Measurements from ENCODE around the gene C20orf202. TPM values are rescaled to one million over a fixed set of nuclear protein-coding genes. Genes with fewer than 3 reads are reported as not detected.

The C20orf202 gene
- total RNA-seq, 1 donor from 2014 or later = not detected

DNA sequence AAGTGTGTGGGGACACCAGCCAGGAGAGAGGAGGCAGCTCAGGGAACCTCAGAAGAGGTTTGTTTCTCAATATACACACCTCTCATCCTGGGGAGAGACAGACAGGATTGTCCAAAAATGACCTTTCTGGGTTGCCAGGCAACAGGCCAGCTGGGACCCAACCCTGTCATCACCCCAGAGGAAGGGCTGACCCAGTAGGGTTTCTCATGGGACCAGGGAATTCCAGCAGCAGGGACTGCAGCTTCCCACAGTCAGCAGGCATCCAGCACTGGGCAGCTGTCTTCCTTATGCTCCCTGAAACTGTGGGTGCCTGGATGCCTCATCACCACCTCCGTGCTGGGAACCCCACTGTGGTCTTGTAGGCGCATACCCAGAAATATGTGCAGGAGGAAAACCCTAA lies 1.3 kb downstream of the C20orf202 start:
- H3K27ac Mint-ChIP-seq = no peak overlapping the region
- POLR2A ChIA-PET = no interaction called here
- ATAC-seq (ENCODE audit: low read depth) (no peak), DNase-seq (no peak)
- intact Hi-C loops (cut with micrococcal nuclease) = no loop called here
- H3K36me3 Mint-ChIP-seq (ENCODE audit: low read depth) = no peaks in the 10 kb centered on the region
- H3K27me3 Mint-ChIP-seq = peaks cover 12% of the 10 kb centered on the region
- H3K9me3 Mint-ChIP-seq = no peaks in the 10 kb centered on the region
- TF ChIP-seq CTCF (IDR thresholded peaks at IDR 0.05) = no peak
- no peaks in the 10 kb centered on the region for H3K4me1 Mint-ChIP-seq
- no peak overlapping the region for H3K4me3 Mint-ChIP-seq
- CTCF ChIA-PET = no interaction called here

GRCh38 chr20:1205802-1206201 lies 2.5 kb downstream of the C20orf202 start:
- ChIA-PET CTCF (no interaction called here), POLR2A (no interaction called here)
- Mint-ChIP-seq H3K27ac (no peak overlapping the region), H3K4me1 (no peaks in the 10 kb centered on the region), H3K9me3 (no peaks in the 10 kb centered on the region), H3K27me3 (peaks cover 12% of the 10 kb centered on the region), H3K36me3 (ENCODE audit: low read depth) (no peaks in the 10 kb centered on the region), H3K4me3 (no peak overlapping the region)
- no peak for TF ChIP-seq CTCF (IDR thresholded peaks at IDR 0.05)
- no peak for DNase-seq
- intact Hi-C loops (cut with micrococcal nuclease) = no loop called here
- ATAC-seq (ENCODE audit: low read depth) = no peak

DNA sequence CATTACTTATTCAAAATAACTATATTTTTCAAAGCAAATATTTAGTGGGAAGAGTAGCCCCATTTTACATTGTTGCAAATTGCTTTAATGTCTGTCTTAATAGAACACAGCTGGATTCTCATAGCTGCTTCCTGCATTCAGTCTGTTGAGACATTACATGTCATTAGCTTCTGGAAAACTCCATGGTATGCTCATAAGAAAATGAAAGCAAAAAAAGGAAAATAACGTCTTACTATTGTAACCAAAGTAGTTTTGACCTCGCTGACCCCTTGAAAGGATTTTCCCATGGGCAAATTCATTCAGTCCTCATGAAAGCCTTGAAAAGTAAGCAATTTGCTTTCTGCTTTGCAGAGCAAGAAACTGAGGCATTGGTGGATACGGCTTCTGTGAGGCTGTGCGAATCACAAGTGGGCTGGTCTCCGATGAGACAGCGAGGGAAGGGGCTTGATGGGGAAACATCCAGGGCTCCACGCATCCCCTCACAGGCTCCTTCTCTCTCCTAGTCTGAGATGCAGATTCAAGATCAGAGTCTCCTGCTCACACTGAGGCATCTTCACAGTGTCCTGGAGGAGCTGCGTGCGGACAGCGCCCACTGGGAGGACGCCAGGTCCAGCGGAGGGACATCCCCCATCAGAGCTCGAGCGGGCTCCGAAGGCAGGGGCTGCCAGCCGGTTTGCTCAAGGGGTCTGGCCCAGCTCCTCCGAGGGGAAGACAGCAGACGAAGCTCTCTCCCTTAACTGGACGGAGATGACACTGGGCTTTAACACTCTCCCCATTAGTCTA lies 3.3 kb downstream of the C20orf202 start:
- H3K4me3 Mint-ChIP-seq = no peak overlapping the region
- CTCF ChIA-PET = no interaction called here
- ATAC-seq (ENCODE audit: low read depth) (no peak), DNase-seq (no peak)
- H3K9me3 Mint-ChIP-seq = no peaks in the 10 kb centered on the region
- intact Hi-C loops (cut with micrococcal nuclease) = no loop called here
- no peak for TF ChIP-seq CTCF (IDR thresholded peaks at IDR 0.05)
- POLR2A ChIA-PET = no interaction called here
- H3K27me3 Mint-ChIP-seq = peaks cover 12% of the 10 kb centered on the region
- no peaks in the 10 kb centered on the region for H3K36me3 Mint-ChIP-seq (ENCODE audit: low read depth)
- no peak overlapping the region for H3K27ac Mint-ChIP-seq
- no peaks in the 10 kb centered on the region for H3K4me1 Mint-ChIP-seq

- no peak overlapping the region for H3K27ac Mint-ChIP-seq
- no peaks in the 10 kb centered on the region for H3K9me3 Mint-ChIP-seq
- no peaks in the 10 kb centered on the region for H3K4me1 Mint-ChIP-seq
- intact Hi-C loops (cut with micrococcal nuclease) = no loop called here
- H3K27me3 Mint-ChIP-seq = peaks cover 16% of the 10 kb centered on the region
- ATAC-seq (ENCODE audit: low read depth) = no peak
- TF ChIP-seq CTCF (IDR thresholded peaks at IDR 0.05) = no peak
- DNase-seq = no peak
- ChIA-PET CTCF (no interaction called here), POLR2A (no interaction called here)
- H3K36me3 Mint-ChIP-seq (ENCODE audit: low read depth) = no peaks in the 10 kb centered on the region
- no peak overlapping the region for H3K4me3 Mint-ChIP-seq
These were observed 4.1 kb downstream of the C20orf202 start for GRCh38 chr20:1207293-1207878.

GRCh38 chr20:1209447-1210387 lies 6.5 kb downstream of the C20orf202 start:
- TF ChIP-seq CTCF (IDR thresholded peaks at IDR 0.05) = no peak
- no peak for ATAC-seq (ENCODE audit: low read depth)
- no peak for DNase-seq
- H3K4me3 Mint-ChIP-seq = no peak overlapping the region
- H3K4me1 Mint-ChIP-seq = peaks cover 4% of the 10 kb centered on the region
- H3K36me3 Mint-ChIP-seq (ENCODE audit: low read depth) = no peaks in the 10 kb centered on the region
- peaks cover 26% of the 10 kb centered on the region for H3K27me3 Mint-ChIP-seq
- H3K9me3 Mint-ChIP-seq = no peaks in the 10 kb centered on the region
- intact Hi-C loops (cut with micrococcal nuclease) = no loop called here
- ChIA-PET CTCF (interaction anchor here (0.6 to 2.0 kb wide), 3 partner anchors 43 to 294 kb away, joined by 3 to 6 read pairs (median 3); no protein-coding TSS in a partner anchor), POLR2A (no interaction called here)
- no peak overlapping the region for H3K27ac Mint-ChIP-seq

Data from activated B cell treated with CpG ODN at 0.5 μM for 24 hours (primary cell).